LNCaP clone FGC (cell line): ENCODE results near the gene HSF4.

Experiments
- DNase-seq: peaks from one replicate; pipeline ENCODE4 v3.0.0-alpha.2; 2011; ENCODE audit warnings: low read depth
- H3K4me3 ChIP-seq: 2 replicates; pipeline ENCODE4 v1.5.1; 2011; ENCODE audit warnings: mild to moderate bottlenecking, low read depth, low read length, control low read depth
- CTCF ChIP-seq: IDR thresholded peaks from 2 replicates; pipeline ENCODE4 v1.5.1; 2012; ENCODE audit warnings: mild to moderate bottlenecking; ENCODE audit not compliant: control insufficient read depth, insufficient read depth; ENCODE audit errors: extremely low read depth

The HSF4 gene

DNA sequence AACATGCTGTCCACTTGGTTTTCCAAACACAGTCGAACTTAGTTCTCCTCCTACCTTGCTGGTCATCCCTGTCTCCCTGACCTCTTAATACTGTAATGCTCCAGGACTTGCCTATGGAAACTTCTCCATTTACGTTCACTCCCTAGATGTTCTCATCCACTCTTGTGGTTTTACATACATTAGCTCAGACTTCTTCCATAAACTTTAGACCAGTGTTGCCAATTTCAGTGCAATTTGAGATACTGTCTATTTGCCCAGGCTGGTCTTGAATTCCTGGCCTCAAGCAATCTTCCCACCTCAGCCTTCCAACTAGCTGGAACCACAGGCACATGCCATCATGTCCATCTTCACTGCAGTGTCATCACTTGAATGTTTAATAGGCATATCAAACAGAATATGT, 17.7 kb downstream of the HSF4 start:
- no peak for TF ChIP-seq CTCF
- H3K4me3 ChIP-seq, result peak overlapping the region; percentile 80

GRCh38 chr16:67183284-67183626, 18.7 kb downstream of the HSF4 start:
- DNase-seq, result no peak
- TF ChIP-seq CTCF, result no peak
- peak overlapping the region; percentile 80 for H3K4me3 ChIP-seq

More for the DNA sequence above, 17.7 kb downstream of the HSF4 start:
- DNase-seq, result no peak

DNA sequence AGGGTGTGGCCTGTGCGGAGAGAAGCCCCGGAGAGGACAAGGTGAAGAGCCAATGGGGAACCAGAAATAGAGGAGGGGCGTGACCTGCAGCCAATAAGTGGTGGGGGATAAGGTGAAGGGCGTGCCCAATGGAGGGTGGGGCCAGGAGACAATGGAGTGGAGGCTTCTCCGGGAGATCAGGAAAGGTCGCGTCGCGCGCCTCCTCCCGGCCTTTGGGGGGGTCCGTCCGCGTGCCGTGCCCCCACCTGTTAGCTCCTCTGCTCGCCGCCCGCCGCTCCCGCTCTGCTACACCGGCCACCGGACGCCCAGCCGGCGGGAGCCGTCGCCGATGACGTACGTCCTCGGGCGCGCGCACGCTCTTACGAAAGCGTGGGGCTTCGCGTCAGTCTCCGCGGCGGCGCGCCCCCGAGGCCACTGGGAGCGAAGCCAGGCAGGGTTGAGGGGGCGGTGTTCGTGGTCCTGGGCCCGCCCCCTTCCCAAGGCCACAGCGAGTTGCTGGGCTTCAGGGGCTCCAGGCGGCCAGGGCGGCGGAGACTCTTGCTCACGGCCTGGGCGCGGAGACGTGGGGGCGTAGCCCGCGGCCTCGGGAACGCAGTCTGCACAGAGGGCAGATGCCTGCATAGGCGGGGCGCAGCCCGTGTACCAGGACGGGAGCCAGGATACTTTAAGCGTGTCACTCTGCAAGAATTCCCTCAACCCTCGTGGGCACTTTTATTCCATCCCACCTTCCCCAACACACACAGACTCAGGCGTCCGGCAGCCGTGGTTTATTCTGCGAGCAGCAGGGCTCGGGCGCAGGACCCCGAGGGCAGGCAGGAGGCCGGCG, 19.3 kb downstream of the HSF4 start, which contains the start of gene MATCAP1:
TSS of gene MATCAP1 (minus strand) at position 337 of the 826 bp plus-strand sequence. CDS start 3,353 bp downstream, outside the sequence.
- peak; percentile 94 for DNase-seq
- no peak for TF ChIP-seq CTCF
- peak within 1 kb of the TSS; percentile 80 for H3K4me3 ChIP-seq

- H3K4me3 ChIP-seq, result peak overlapping the region; percentile 80
Observed at GRCh38 chr16:67184453-67184994, 20.0 kb downstream of the HSF4 start.

GRCh38 chr16:67184995-67185650, 20.6 kb downstream of the HSF4 start:
- TF ChIP-seq CTCF, result peak; percentile 48
- no peak for DNase-seq
- H3K4me3 ChIP-seq, result peak overlapping the region; percentile 80

More at GRCh38 chr16:67184453-67184994, 20.0 kb downstream of the HSF4 start:
- DNase-seq, result no peak
- TF ChIP-seq CTCF, result no peak

- TF ChIP-seq CTCF, result no peak
- H3K4me3 ChIP-seq, result no peak overlapping the region
- no peak for DNase-seq
Observed at GRCh38 chr16:67185651-67186134, 21.1 kb downstream of the HSF4 start.
